Transverse colon (tissue), 4 donors: ENCODE results near the gene ITGA4.

ENCODE experiments used
- EP300 ChIP-seq: sonication (generic); formaldehyde crosslinking; IDR thresholded peaks from one replicate; pipeline ENCODE4 v1.6.1; 2017; ENCODE audit warnings: antibody characterized with exemption, low read depth
- POLR2A ChIP-seq: fragments of 450-650 bp; IDR thresholded peaks from one replicate; pipeline ENCODE4 v1.6.1; 2016; ENCODE audit warnings: antibody characterized with exemption, mild to moderate bottlenecking, moderate library complexity
- POLR2AphosphoS5 ChIP-seq, 3 donors: sonication (generic); formaldehyde crosslinking; IDR thresholded peaks; one replicate each; pipeline ENCODE4 v1.6.1; 2016; ENCODE audit warnings: antibody characterized with exemption in 3 of 3
- TF ChIP-seq, protein P1 (sequence below), 5 experiments: fragments of 200-600 bp in 3 of 5; fragments of 450-650 bp in 2 of 5; sonication (generic) in 3 of 5; IDR thresholded peaks; 1 replicate in 2 of 5; 2 replicates in 3 of 5; pipeline ENCODE4 v1.5.1; 2016 to 2017; ENCODE audit warnings: antibody characterized with exemption in 5 of 5, inconsistent platforms in 3 of 5, mild to moderate bottlenecking in 2 of 5, moderate library complexity in 1 of 5

DNA sequence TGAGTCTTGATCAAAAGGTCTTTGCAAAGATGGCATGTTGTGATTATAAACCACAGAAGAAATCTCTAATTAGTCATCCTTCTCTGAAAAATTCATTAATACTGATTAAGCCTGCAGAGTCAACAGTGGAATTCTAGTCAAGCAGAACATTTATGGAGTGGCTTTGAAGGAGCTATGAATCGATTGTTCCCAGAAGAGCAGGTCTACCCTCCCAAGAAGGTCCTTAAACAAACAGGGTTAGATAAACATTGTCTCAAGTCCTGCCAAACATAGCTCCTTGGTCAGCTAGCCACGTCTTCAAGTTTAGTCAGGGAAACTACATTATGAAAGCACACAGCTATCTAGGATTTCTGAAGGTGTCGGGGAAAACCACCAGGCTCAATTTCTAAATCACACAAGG lies 88.9 kb downstream of the ITGA4 start:
- TF ChIP-seq, protein P1, sequence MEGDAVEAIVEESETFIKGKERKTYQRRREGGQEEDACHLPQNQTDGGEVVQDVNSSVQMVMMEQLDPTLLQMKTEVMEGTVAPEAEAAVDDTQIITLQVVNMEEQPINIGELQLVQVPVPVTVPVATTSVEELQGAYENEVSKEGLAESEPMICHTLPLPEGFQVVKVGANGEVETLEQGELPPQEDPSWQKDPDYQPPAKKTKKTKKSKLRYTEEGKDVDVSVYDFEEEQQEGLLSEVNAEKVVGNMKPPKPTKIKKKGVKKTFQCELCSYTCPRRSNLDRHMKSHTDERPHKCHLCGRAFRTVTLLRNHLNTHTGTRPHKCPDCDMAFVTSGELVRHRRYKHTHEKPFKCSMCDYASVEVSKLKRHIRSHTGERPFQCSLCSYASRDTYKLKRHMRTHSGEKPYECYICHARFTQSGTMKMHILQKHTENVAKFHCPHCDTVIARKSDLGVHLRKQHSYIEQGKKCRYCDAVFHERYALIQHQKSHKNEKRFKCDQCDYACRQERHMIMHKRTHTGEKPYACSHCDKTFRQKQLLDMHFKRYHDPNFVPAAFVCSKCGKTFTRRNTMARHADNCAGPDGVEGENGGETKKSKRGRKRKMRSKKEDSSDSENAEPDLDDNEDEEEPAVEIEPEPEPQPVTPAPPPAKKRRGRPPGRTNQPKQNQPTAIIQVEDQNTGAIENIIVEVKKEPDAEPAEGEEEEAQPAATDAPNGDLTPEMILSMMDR (IDR thresholded peaks at IDR 0.05), result no peak
- TF ChIP-seq POLR2A (no peak), POLR2AphosphoS5 (IDR thresholded peaks at IDR 0.05) (no peak), EP300 (no peak)
